H1 (cell line): ENCODE data around the gene MED29. TPM values are rescaled to one million over a fixed set of nuclear protein-coding genes. Genes with fewer than 3 reads are reported as not detected.

Experiments used
- ASH2L ChIP-seq: fragments of 200-600, 300-600 bp; sonication (generic); IDR thresholded peaks from one replicate; pipeline ENCODE4 v1.7.1; 2017; ENCODE audit warnings: low read length
- CHD2 ChIP-seq: IDR thresholded peaks from 2 replicates; pipeline ENCODE4 v1.6.1; 2012; ENCODE audit warnings: low read length, improper control_type of control experiment
- EGR1 ChIP-seq: IDR thresholded peaks from 2 replicates; pipeline ENCODE4 v1.6.1; 2011; ENCODE audit warnings: low read depth, low read length, borderline replicate concordance
- KDM4A ChIP-seq: IDR thresholded peaks from one replicate; pipeline ENCODE4 v1.7.1; 2012; ENCODE audit warnings: low read depth, mild to moderate bottlenecking, moderate library complexity, low read length, inconsistent platforms; ENCODE audit not compliant: severe bottlenecking
- KDM5A ChIP-seq: fragments of 200-600 bp; IDR thresholded peaks from 2 replicates; pipeline ENCODE4 v1.7.1; 2012; ENCODE audit warnings: mild to moderate bottlenecking, low read length, inconsistent platforms, mixed read lengths
- MAFK ChIP-seq: IDR thresholded peaks from 2 replicates; pipeline ENCODE4 v1.6.1; 2012; ENCODE audit warnings: low read depth, mild to moderate bottlenecking, improper control_type of control experiment, low read length
- MAX ChIP-seq: IDR thresholded peaks from 2 replicates; pipeline ENCODE4 v1.6.1; 2012; ENCODE audit warnings: inconsistent platforms
- NRF1 ChIP-seq: IDR thresholded peaks from 2 replicates; pipeline ENCODE4 v1.6.1; 2011; ENCODE audit warnings: mild to moderate bottlenecking, low read depth, low read length, improper control_type of control experiment
- PHF8 ChIP-seq: fragments of 200-600 bp; sonication (generic); conservative IDR thresholded peaks from 2 replicates; pipeline ENCODE4 v1.7.1; 2012; ENCODE audit warnings: low read depth, mild to moderate bottlenecking, inconsistent platforms, low read length, moderate library complexity
- POLR2AphosphoS5 ChIP-seq: IDR thresholded peaks from 2 replicates; pipeline ENCODE4 v1.6.1; 2011; ENCODE audit warnings: low read depth, low read length
- SAP30 ChIP-seq: fragments of 300-600 bp; sonication (generic); IDR thresholded peaks from 2 replicates; pipeline ENCODE4 v1.7.1; 2012; ENCODE audit warnings: low read length, moderate library complexity, mild to moderate bottlenecking, inconsistent platforms; ENCODE audit not compliant: insufficient read depth, insufficient replicate concordance
- SIN3A ChIP-seq, 2 experiments: IDR thresholded peaks in 1 of 2; conservative IDR thresholded peaks in 1 of 2; 2 replicates each; pipeline ENCODE4 v1.6.1; 2011 to 2012; ENCODE audit warnings: low read length in 2 of 2, improper control_type of control experiment in 1 of 2, low read depth in 1 of 2, mild to moderate bottlenecking in 1 of 2
- SP1 ChIP-seq: IDR thresholded peaks from 2 replicates; pipeline ENCODE4 v1.6.1; 2011; ENCODE audit warnings: low read depth, low read length
- SP4 ChIP-seq: IDR thresholded peaks from 2 replicates; pipeline ENCODE4 v1.6.1; 2012; ENCODE audit warnings: low read length, inconsistent platforms
- SRF ChIP-seq: IDR thresholded peaks from 2 replicates; pipeline ENCODE4 v1.6.1; 2011; ENCODE audit warnings: mild to moderate bottlenecking, low read depth, low read length, moderate library complexity
- TAF7 ChIP-seq: optimal IDR thresholded peaks from 2 replicates; pipeline ENCODE3; 2011; ENCODE audit warnings: low read depth, mild to moderate bottlenecking, inconsistent platforms, low read length, moderate library complexity, borderline replicate concordance
- TBP ChIP-seq: IDR thresholded peaks from 2 replicates; pipeline ENCODE4 v1.6.1; 2011; ENCODE audit warnings: low read depth, low read length, improper control_type of control experiment
- TCF12 ChIP-seq: IDR thresholded peaks from 2 replicates; pipeline ENCODE4 v1.6.1; 2011; ENCODE audit warnings: low read depth, mild to moderate bottlenecking, low read length
- YY1 ChIP-seq: IDR thresholded peaks from 2 replicates; pipeline ENCODE4 v1.6.1; 2011; ENCODE audit warnings: low read depth, mild to moderate bottlenecking, low read length
- polyA plus RNA-seq, 7 experiments: library from polyadenylated mRNA; depleted of rRNA in 3 of 7; stranded (reverse) in 5 of 7; unstranded in 2 of 7; fragments of >200 nt in 5 of 7; fragments of 200-250 nt in 2 of 7; gene quantifications; 1 replicate in 5 of 7; 2 replicates in 1 of 7; 4 replicates in 1 of 7; pipeline versions ENCODE4 v1.2.1 to v1.2.3, GENCODE V29; 2011 to 2013; ENCODE audit warnings: missing spikeins in 2 of 7, mixed read lengths in 2 of 7
- total RNA-seq: library from RNA; stranded (reverse); fragmentation: NEBNext Ultra II Directional; extraction: Animal tissue kit (Norgen Biotek cat#: 25700); gene quantifications from 2 replicates; pipeline ENCODE4 v1.2.1, GENCODE V29; 2021
- TF ChIP-seq, protein P1 (sequence below), 3 experiments: IDR thresholded peaks; 1 replicate in 2 of 3; 2 replicates in 1 of 3; pipeline versions ENCODE4 v1.5.1 to v1.6.1; 2011; ENCODE audit warnings: low read length in 3 of 3, mild to moderate bottlenecking in 3 of 3, inconsistent platforms in 2 of 3, low read depth in 1 of 3, moderate library complexity in 1 of 3; ENCODE audit not compliant: insufficient read depth in 1 of 3; ENCODE audit errors: control extremely low read depth in 1 of 3

MED29 gene
- total and polyA plus RNA-seq, 2 of the 8 experiments (the other 6 are each of a cell fraction or from before 2014, with no cell fraction given), result 31.1 to 52.5 TPM

- TF ChIP-seq PHF8 (peak; percentile 99), SAP30 (peak; percentile 59), NRF1 (peak; percentile 68), TCF12 (0 out of 2 replicates have a peak, but pooled peaks have one; percentile 11), EGR1 (peak; percentile 11; the same call in 1 of the 2 replicates), SRF (no peak), KDM5A (peak; percentile 54; the same call in 1 of the 2 replicates), ASH2L (no peak), MAFK (no peak), SIN3A (conservative IDR thresholded peaks at IDR 0.05 in 1 of 2, IDR thresholded peaks at IDR 0.05 in 1 of 2; ENCODE audit: low read depth in 1 of 2, low read length in 2 of 2) (peak; percentile 46 to 91; a peak in 2 of 4 replicates), KDM4A (no peak), TBP (peak; percentile 98), YY1 (peak; percentile 12; the same call in 1 of the 2 replicates), POLR2AphosphoS5 (peak; percentile 100), MAX (peak; percentile 78), TAF7 (peak; percentile 100), SP1 (0 out of 2 replicates have a peak, but pooled peaks have one; percentile 59), CHD2 (0 out of 2 replicates have a peak, but pooled peaks have one; percentile 13), SP4 (0 out of 2 replicates have a peak, but pooled peaks have one; percentile 41)
- TF ChIP-seq, protein P1, sequence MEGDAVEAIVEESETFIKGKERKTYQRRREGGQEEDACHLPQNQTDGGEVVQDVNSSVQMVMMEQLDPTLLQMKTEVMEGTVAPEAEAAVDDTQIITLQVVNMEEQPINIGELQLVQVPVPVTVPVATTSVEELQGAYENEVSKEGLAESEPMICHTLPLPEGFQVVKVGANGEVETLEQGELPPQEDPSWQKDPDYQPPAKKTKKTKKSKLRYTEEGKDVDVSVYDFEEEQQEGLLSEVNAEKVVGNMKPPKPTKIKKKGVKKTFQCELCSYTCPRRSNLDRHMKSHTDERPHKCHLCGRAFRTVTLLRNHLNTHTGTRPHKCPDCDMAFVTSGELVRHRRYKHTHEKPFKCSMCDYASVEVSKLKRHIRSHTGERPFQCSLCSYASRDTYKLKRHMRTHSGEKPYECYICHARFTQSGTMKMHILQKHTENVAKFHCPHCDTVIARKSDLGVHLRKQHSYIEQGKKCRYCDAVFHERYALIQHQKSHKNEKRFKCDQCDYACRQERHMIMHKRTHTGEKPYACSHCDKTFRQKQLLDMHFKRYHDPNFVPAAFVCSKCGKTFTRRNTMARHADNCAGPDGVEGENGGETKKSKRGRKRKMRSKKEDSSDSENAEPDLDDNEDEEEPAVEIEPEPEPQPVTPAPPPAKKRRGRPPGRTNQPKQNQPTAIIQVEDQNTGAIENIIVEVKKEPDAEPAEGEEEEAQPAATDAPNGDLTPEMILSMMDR (IDR thresholded peaks at IDR 0.05; ENCODE audit: control extremely low read depth in 1 of 3, insufficient read depth in 1 of 3, low read depth in 1 of 3, low read length in 3 of 3), result no peak
These were observed 44.5 kb downstream of the MED29 start, which contains the start of gene RPS16 (continued) for GRCh38 chr19:39435499-39436349.
